Activated CD4-positive, CD25-positive, alpha-beta regulatory T cell treated with anti-CD3 and anti-CD28 coated beads, Interleukin-2, amount 50 U/mL, for 24 hours (primary cell): ENCODE measurements around the gene RGL1.

ENCODE experiments used
- ATAC-seq, 2 donors: fragments of 150-1000 bp; cut with Tn5 transposase; one replicate each; pipeline ENCODE4 v1.10.0; 2021; ENCODE audit warnings: mild to moderate bottlenecking in 1 of 2, moderate library complexity in 1 of 2

Gene RGL1

GRCh38 chr1:183967914-183968313 lies 163.0 kb downstream of the RGL1 start:
- ATAC-seq, result no peak

- no peak for ATAC-seq
Measured at GRCh38 chr1:183968386-183968785, 163.5 kb downstream of the RGL1 start.

GRCh38 chr1:183970516-183971300 lies 165.8 kb downstream of the RGL1 start:
- ATAC-seq, result no peak

GRCh38 chr1:183975651-183976050 lies 170.7 kb downstream of the RGL1 start:
- ATAC-seq, result no peak

GRCh38 chr1:183977717-183978116 lies 172.8 kb downstream of the RGL1 start:
- no peak for ATAC-seq
